BJ (cell line): Measurements from ENCODE around the gene CLDN3. TPM values are rescaled to one million over a fixed set of nuclear protein-coding genes. Genes with fewer than 3 reads are reported as not detected.

Experiments used
- CTCF ChIA-PET: fragments of 350-600 bp; formaldehyde crosslinking; extraction: SDS; loops from one replicate; lab custom pipeline; 2021; ENCODE audit warnings: antibody characterized with exemption, inconsistent platforms; lab: Yijun Ruan, JAX
- POLR2A ChIA-PET: fragments of 300-600 bp; sonication (Branson Sonifier 250); formaldehyde crosslinking; extraction: SDS; loops from one replicate; lab custom pipeline; 2021; ENCODE audit warnings: antibody characterized with exemption; lab: Charles Lee
- DNase-seq: peaks from one replicate; pipeline ENCODE4 v3.0.0-alpha.2; 2011; ENCODE audit warnings: low read depth
- H3K27me3 ChIP-seq: 2 replicates; pipeline ENCODE4 v1.6.0; 2011; ENCODE audit warnings: low read length; ENCODE audit not compliant: control insufficient read depth, insufficient read depth
- H3K36me3 ChIP-seq: 2 replicates; pipeline ENCODE4 v1.5.1; 2011; ENCODE audit warnings: low read length; ENCODE audit not compliant: control insufficient read depth, insufficient read depth
- H3K4me3 ChIP-seq: 2 replicates; pipeline ENCODE4 v1.5.1; 2011; ENCODE audit warnings: low read depth, mild to moderate bottlenecking, control low read depth, low read length
- CTCF ChIP-seq: IDR thresholded peaks from 2 replicates; pipeline ENCODE4 v1.5.1; 2011; ENCODE audit warnings: low read depth, mild to moderate bottlenecking, control low read depth, inconsistent platforms, low read length, moderate library complexity; ENCODE audit not compliant: insufficient read depth
- polyA plus RNA-seq: library from polyadenylated mRNA; depleted of rRNA; stranded (reverse); fragments of >200 nt; gene quantifications from 2 replicates; pipeline ENCODE4 v1.2.3, GENCODE V29; 2011

The CLDN3 gene
- polyA plus RNA-seq, 1 experiment, result not detected

DNA sequence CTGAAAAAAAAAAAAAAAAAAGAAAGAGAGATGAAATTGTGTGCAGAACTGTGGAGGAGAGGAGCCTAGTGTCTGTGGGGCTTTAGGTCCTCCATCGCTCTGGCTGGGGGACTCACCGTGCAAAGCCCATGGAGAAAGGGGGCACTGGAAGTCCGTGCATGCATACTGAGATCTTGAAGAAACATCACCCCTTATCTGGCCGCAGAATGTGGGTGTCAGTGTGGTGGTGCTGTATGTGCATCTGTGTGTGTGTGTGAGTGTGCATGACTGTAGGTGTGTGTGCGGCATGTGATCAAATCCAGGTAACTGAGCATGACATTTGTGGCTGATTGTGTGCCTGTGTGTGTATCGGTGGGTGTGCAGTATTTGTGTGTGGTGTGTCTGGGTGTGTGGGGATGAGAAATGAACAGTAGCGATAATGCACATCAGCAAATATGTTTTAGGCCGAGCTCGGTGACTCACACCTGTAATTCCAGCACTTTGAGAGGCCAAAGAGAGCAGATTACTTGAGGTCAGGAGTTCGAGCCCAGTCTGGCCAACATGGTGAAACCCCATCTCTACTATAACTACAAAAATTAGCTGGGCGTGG is 8.8 kb upstream of the CLDN3 start:
- no peaks in the 10 kb centered on the region for H3K27me3 ChIP-seq
- no peak for DNase-seq
- H3K36me3 ChIP-seq, result no peaks in the 10 kb centered on the region
- no peak overlapping the region for H3K4me3 ChIP-seq
- no peak for TF ChIP-seq CTCF
- ChIA-PET CTCF (no interaction called here), POLR2A (no interaction called here)

DNA sequence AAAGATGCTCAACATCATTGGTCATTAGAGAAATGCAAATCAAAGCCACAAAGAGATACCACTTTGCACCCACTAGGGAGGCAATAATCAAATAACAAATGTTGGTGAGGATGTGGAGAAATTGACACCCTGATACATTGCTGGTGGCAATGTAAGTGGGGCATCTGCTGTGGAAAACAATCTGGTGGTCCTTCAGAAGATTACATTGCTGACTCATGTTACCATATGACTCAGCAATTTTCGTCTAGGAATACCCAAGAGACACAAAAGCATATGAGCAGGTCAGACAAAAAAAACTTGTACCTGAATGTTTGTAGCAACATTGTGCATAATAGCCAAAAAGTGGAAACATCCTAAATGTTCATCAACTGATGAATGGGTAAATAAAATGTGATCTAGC is 4.9 kb upstream of the CLDN3 start:
- Histone ChIP-seq H3K27me3 (peaks cover 9% of the 10 kb centered on the region), H3K36me3 (no peaks in the 10 kb centered on the region), H3K4me3 (no peak overlapping the region)
- ChIA-PET CTCF (no interaction called here), POLR2A (no interaction called here)
- DNase-seq, result no peak
- TF ChIP-seq CTCF, result no peak

- POLR2A ChIA-PET, result no interaction called here
- Histone ChIP-seq H3K36me3 (no peaks in the 10 kb centered on the region), H3K4me3 (no peak overlapping the region), H3K27me3 (peaks cover 9% of the 10 kb centered on the region)
- no peak for DNase-seq
- no peak for TF ChIP-seq CTCF
- CTCF ChIA-PET, result no interaction called here
Observed at GRCh38 chr7:73773700-73774517, 3.8 kb upstream of the CLDN3 start.

DNA sequence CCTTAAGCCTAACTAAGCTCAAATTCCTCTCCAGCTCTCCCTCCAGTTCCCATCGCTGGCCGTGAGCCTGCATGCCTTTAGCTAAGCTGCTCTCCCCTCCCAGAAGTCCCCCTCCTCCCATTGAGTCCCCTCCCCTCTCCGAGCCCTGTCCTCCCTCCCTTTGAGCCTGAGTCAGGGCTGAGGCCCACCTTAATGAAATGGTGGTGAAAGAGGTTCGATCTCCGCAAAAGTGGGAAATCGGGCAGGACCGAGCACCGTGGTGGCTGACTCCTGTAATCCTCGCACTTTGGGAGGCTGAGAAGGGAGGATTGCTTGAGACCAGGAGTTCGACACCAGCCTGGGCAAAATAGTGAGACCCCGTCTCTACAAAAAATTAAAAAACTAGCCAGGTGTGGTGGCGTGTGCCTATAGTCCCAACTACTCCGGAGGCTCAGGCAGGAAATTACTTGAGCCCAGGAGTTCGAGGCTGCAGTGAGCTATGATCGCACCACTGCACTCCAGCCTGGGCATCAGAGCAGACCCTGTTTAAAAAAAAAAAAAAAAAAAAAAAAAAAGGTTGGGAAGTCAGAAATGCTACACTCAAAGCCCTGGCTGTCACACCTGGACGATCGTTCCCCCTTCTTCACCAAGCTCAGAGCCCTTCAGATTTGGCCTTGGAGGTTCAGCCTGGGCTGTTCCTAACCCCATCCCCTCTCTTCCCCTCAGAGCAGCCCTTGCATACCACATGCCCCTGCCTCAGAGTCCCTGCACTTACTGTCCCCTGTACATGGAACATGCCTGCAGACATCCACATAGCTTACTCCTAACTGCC is 995 bp upstream of the CLDN3 start:
- H3K4me3 ChIP-seq, result no peak overlapping the region
- H3K27me3 ChIP-seq, result peaks cover 11% of the 10 kb centered on the region
- ChIA-PET POLR2A (no interaction called here), CTCF (no interaction called here)
- H3K36me3 ChIP-seq, result no peaks in the 10 kb centered on the region
- no peak for DNase-seq
- no peak for TF ChIP-seq CTCF

GRCh38 chr7:73769481-73770001 is 529 bp downstream of the CLDN3 start:
- POLR2A ChIA-PET, result no interaction called here
- H3K4me3 ChIP-seq, result no peak overlapping the region
- no peak for TF ChIP-seq CTCF
- CTCF ChIA-PET, result no interaction called here
- no peak for DNase-seq
- H3K27me3 ChIP-seq, result peaks cover 11% of the 10 kb centered on the region
- H3K36me3 ChIP-seq, result no peaks in the 10 kb centered on the region
